SHP77 (cell line): ENCODE measurements around the gene TMEM229A.
"Not testable (repeated sequence)": the region's sequence is repeated elsewhere in the genome, so short reads cannot be mapped to it uniquely, and the experiment has no call there.

Experiments
- DNase-seq, 2 experiments: peaks; one replicate each; lab custom pipeline; 2025; lab: John Stamatoyannopoulos, UW

Gene TMEM229A

DNA sequence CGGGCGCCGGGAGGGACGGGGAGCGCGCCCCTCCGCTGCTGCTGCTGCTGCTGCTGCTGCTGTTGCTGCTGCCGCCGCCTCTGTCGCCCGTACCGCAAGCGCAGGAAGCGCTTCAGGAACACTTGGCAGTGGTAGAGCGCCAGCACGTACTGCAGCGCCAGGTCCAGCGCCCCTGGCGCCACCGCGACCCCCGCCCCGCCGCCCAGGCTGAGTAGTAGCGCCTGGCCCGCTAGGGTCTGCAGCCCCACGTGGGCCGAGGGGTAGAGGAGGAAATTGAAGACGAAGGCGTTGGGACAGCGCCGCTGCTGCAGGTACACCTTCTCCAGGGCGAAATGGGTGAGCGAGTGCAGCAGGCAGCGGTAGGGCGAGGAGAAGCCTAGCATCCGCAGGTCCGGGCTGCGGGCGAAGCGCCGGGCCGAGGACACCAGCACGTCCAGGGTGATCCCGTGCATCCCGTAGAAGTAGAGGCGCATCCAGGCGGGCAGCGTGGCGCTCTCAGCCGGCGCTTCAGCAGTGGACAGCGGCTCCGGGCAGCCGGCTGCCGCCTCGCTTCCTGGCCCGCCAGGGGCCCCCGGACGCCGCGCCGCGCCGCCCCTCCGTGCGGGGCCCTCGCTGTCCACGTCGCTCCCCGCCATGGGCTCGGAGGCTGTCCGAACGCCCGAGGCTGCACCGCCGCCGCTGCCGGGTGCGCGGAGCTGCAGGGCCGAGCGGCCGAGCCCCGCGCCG, at the start of gene TMEM229A:
Gene TMEM229A (minus strand): TSS at position 699 of the 726 bp plus-strand sequence. CDS start 64 bp downstream, at position 635.
- peak; percentile 24 to 43 for DNase-seq

DNA sequence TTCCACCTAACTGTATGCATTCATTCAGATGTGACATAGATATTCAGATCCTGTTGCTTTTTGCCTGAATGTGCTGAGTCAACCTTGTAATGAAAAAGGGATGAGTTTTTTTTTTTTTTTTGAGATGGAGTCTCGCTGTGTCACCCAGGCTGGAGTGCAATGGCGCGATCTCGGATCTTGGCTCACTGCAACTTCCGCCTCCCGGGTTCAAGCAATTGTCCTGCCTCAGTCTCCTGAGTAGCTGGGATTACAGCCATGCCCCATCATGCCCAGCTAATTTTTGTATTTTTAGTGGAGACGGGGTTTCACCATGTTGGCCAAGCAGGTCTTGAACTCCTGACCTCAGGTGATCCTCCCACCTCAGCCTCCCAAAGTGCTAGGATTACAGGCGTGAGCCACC, 49.4 kb upstream of the TMEM229A start:
- not testable (repeated sequence) for DNase-seq

DNA sequence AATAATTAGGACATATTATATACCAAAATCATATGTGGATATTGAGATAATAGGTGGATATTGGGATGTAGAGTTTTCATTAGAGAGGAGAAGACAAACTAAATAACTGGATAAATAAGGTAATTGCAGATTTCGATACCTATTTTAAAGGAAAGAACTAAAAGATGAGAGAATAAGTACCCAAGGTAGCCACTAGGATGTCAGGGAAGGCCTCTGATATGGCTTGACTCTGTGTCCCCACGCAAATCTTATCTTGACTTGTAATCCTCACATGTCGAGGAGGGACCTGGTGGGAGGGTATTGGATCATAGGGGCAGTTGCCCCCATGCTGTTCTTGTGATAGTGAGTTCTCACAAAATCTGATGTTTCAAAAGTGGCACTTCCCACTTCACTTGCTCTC, 44.7 kb upstream of the TMEM229A start:
- no peak for DNase-seq

DNA sequence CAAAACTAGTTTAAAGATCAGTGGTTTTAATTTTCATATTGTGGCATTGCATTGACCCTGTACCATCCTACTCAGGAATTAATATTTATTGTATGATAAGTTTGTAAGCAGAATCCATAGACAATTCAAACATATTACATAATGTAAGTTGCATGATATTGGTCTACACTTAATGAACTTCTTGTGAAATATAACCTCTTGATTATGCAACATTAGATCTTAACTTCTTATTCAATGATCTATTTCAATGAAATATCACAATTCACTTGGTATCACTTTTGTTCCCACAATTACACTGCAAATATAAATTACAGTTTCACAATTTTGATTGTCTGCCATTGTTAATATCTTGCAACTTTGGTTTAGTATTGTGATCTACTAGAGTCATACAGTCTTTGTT, 44.0 kb upstream of the TMEM229A start:
- DNase-seq, result no peak

DNA sequence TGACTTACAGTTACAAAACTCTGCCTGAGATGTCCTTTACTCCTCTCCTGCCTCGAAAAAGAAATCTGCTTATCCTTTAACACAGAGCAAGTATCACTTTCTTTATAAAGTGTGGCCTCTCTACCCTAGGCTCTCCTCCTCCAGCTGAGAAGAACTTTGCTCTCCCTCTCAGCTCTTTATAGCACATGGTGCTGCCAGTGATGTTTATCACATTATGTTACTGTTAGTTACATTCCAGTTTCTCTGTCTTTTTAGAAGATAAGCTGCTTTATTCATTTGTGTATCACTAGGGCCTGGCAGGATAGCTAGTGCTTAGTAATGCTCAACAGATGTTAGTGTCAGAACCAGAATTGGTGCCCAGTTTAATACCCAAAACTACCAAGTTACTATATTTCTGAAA, 41.1 kb upstream of the TMEM229A start:
- no peak for DNase-seq

DNA sequence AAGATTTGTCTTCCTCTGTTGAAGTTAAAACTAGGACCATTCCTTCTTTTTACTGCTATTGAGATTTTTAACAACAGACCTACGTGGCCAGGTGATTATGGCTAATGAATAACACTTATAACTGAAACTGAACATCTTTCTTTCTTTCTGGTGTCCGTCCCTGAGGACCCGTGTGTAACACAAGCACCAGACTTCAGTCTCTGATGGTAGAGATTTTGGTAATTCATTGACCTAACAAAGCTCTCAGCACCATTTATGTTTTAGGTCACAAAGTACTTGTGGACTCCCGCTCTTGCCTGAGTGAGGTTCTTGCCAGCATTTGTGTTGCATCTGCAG, 40.4 kb upstream of the TMEM229A start:
- no peak for DNase-seq

DNA sequence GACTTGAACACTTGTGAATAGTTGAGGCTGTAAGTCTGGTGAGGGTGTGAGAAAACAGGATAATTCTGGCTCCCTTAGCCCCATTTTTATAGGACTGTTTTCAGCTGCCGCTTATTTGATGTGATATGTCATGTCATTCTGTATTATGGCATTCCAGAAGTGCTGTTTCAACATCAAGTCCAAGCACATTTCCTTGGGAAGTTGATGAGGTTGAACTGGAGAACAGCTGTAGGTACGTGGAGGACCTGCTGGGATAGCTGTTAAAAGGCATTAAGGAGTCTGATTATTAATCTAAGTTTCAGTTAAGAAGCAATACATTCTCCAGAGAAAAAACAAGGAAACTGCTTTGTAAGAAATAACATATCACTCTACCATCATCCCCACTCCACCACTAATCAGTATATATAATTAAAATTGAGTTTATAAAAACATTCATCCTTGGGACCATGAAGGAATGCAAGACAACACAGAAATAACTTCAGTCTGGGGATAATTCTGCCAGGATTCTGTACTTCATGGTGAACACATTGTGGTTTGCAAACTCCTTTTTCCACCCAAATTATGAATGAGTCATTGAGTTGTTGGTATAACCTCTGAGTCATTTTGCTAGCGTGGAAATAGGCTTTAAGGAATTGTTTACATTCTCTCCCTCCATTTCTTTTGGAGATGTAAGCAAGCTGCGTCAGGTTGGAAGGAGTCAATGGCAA, 39.9 kb upstream of the TMEM229A start:
- no peak for DNase-seq

DNA sequence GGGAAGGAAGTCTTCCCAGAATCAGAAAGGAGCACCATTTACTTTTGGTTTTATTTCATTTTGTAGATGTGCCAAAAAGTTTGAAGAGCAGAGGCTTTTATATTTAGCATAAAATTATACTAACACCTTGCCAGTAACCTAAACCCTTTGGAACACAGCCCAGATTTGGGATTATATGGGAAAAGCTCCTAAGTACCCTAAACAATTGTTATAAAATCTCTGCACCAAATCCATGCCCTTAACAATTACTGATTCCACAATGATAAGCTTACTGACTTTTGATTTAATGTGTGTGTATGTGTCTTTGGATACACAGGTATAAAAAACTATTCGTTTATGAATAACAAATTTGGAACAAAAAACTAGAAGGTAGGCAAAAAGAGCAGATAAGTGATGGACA, 39.0 kb upstream of the TMEM229A start:
- no peak for DNase-seq

DNA sequence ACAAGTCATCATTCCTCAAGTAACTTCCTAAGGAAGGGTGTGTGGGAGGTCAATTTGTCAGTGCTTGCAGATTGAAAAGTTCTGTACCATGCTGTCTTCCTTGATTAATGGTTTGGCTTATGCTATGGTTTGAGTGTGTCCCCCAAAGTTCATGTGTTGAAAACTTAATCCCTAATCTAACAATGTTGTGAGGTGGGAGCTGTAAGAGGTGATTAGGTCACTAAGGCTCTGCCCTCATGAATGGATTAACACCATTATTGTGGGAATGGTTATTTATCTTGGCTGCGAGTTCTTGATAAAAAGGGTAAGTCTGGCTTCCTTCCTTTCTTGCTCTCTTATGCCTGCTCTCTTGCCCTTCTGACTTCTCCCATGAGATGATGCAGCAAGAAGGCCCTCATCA, 29.3 kb upstream of the TMEM229A start:
- no peak for DNase-seq

DNA sequence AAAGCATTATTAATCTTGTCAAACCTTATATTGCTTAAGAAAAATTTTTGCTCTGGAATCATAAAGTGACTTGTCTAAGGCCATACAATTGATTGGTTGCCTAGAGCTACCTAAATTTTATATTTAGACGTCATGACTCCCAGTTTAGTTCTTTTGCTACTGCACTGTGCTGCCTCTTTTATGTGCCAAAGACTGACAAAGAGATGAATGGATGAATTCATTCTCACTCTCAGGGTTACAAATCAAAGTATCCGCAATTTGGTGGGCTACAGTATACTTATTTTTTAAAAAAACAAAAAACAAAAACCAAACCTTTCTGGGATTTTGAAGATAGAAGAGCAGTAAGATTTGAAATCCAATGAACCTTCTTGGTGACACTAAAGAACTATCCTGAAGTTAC, 27.7 kb upstream of the TMEM229A start:
- no peak for DNase-seq

DNA sequence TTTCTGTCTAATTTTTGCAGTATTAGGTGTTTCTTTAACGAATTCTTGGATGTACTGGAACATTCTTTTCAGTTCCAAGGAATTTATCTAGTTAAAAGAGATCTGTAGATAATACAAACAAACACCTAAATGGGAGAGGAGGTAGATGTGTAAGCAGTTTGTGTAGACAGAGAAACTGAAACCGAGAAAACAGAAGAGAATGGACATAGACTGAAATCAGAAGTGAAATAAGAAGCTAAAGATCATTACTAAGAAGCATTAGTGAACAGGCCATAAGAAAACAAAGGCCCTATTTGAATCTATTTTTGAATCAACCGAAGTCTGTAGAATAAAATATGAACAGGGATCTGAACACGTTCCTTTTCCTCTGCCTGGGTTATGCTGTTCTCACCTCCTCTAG, 26.5 kb upstream of the TMEM229A start:
- no peak for DNase-seq

DNA sequence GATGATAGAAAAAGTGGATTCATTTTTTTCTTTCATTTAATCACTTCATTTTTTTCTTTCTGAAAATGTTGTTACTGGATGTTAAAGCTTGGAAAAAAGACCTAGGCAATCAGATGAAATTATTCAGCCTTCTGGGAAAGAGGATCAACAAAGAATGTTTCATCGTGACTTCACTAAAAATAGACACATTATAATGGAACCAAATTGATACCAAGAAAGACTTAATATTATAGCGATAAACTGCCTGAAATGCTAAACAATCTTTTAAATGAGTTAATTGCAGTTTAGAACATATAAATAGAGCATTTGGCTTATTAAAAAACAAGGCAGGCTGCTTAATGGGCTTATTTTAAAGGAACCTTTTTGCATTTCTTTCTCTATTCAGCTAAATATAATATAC, 25.6 kb upstream of the TMEM229A start:
- no peak for DNase-seq

DNA sequence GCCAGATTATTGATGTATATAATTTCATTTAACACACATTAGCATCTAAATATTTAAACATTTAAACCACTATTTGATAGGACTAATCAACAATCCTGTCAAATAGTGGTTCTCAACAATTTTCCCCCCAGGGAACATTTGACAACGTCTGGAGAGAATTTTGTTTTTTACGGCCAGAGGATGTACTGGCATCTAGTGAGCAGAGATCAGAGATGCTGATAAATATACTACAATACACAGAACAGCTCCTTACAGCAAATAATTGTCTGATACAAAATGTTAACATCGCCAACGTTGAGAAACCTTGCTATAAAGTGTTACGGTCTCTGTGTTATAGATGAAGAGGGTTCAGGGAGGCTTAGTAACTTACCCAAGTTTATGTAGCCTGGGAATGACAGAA, 25.0 kb upstream of the TMEM229A start:
- no peak for DNase-seq

DNA sequence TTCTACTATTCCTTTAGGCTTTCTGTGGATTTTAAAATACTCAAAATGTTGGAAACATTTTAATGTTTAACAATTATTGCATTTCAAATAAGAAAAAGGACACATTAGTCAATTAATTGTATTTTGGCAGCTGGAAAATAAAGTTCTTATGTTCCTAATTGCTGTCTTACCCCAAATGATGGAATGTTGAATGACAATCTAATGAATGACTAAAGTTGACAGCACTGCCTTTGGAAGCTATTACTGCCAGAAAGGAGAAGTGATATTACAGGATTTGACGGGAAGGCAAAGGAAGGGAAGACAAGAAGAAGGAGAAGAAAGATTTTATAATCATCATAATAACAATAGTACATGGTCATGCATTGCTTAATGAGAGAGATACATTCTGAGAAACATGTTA, 23.4 kb upstream of the TMEM229A start:
- DNase-seq, result no peak

DNA sequence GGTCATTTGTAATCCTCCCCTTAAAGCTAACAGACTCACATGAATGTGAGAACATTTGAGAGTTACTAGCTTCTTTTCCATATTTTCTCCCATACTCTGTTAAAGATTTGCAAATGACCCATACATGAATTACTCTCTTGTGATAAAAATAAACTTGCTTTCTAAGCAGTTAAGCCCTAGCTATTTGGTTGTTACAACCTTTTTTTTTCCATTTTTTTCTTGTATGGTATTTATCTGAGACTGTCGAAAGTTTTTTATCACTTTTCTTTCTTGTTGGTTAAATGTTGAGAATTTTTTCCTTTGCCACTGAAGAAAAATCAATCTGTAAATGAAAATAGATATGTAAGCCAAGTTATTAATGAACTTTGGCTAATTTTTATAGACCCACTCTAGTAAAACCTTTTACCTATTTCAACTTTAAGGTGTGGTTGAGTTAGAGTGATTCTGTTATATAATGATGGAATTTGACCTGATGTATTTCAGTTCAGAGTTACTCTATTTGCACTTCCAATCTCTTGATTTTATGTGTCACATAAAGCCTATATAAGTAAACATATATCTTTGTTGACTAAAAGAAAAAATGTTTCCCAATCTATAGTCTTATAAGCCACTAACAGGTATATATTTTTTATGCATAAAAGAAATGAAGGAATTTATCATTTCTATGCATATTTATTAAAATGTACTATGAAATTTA, 19.0 kb upstream of the TMEM229A start:
- DNase-seq, result no peak

DNA sequence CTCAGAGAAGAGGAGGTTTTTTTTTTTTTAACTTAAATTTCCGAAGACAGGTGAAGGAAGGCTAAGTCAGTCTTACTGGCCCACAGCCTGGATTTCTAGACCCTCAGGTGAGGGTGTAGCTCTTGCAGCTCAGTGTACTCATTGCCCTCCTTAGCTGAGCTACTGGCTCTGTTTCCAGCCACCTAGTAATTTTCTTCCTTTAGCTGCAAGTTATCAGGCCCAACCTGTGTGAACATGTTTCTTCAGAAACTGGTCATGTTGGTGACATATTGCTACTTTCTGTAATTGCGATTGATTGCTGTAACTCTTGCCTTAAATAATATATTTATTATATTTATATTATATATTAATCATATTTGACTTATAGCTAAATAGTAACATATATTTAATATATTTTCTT, 10.0 kb upstream of the TMEM229A start:
- no peak for DNase-seq

DNA sequence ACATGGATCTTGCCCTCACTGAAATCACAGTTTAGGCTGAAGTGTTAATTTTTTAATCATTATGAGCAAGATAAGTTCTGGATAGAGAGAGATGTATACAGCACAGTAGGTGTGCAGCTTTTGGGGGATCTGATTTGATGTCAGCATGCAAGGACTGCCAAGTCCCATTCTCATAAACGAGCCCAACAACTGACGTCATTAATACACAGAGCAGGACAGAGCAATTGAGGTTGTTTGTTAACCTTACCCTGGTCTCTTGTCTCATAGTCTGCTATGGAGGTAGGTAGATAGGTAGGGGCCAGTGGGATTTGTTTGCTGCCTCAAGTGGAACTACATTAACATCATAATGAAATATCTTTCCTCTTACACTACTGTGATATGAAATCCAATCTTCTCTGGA, 8.6 kb upstream of the TMEM229A start:
- no peak for DNase-seq

DNA sequence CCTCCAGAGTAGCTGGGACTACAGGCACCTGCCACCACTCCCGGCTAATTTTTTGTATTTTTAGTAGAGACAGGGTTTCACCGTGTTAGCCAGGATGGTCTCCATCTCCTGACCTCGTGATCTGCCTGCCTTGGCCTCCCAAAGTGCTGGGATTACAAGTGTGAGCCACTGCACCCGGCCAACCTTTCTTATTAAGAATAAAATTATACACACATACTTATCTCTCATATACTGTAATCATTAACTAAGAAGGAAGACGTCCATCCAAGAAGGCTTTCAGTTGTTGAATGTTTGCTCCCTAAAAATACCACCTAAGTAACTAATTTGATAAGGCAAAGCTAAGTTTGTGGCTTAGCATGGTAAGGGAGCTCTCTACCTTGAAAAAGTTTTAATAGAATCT, 5.0 kb upstream of the TMEM229A start:
- DNase-seq, result not testable (repeated sequence)

DNA sequence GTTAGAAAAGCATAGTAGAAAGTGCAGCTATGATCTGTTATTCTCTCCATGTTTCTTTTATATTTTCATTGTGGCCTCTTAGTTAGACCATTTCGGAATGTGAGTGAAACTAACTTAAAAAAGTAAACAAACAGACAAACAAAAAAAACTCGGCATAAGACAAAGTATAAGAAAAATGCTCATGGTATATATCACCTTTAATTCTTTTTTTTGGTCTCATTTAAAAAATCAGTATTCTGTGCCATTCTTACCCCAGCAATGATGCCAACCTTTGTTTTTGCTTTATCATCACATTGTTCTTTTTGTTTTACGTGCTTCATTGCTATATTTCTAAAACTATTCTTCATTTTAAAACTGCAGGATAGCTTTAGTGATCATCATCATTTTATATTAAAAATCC, 2.8 kb upstream of the TMEM229A start:
- no peak for DNase-seq

DNA sequence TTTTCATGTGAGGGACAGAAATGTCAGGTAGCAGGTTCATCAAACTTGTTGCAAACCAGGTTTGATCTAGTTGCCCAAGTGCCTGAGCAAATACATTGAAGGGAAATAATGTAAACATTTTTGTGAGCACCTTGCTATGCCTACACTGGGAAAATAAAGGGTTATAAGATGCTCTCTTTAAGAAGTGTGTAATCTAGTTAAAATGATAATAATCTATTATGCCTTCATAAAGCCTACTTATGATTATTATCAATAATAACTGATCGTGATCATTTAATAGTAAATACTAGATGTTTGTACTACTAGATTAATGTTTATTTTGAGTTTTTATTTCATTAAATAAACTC, 1.9 kb upstream of the TMEM229A start:
- DNase-seq, result no peak

DNA sequence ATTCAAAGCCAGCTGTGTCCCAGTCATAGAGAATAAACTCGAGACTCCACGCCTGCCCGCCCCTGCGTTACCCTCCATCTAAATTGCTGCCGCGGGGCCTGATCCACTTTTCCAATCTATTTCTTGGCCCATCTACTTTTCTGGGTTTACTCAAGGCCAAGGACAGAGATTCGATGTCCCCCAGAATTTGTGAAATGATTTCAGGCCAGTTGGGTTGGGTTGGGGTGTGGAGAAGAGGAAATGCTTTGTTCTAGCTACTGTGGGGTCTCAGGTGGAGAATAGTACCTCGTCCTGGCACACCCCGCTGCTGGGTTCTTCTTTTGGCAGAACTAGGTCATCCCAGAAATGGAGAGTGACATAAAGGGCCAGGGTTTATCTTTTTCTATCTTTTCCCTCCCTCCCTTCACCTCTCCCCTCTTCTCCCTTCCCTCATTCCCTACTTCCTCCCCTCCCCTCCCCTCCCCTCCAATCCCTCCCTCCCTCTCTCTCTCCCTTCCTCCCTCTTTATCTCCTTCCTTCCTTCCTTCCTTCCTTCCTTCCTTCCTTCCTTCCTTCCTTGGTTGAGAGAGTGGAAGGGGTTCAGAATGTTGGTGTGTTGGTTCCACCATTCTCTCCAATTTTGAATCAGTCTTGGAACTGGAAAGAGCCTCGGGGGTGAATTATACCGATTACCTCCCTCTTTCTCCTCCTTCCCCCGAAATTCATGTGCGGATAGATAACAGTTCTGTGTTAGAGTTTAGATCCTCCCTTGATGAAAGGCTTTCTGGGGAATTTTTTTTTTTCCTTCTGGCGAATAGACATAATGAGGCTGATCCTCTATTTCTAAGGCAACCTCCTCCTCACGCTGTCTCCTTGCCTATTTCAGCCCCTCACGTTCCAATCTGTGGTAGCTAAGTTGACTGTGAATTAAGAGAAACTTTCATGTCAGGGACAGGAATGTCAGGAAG, 1.2 kb upstream of the TMEM229A start:
- no peak for DNase-seq

DNA sequence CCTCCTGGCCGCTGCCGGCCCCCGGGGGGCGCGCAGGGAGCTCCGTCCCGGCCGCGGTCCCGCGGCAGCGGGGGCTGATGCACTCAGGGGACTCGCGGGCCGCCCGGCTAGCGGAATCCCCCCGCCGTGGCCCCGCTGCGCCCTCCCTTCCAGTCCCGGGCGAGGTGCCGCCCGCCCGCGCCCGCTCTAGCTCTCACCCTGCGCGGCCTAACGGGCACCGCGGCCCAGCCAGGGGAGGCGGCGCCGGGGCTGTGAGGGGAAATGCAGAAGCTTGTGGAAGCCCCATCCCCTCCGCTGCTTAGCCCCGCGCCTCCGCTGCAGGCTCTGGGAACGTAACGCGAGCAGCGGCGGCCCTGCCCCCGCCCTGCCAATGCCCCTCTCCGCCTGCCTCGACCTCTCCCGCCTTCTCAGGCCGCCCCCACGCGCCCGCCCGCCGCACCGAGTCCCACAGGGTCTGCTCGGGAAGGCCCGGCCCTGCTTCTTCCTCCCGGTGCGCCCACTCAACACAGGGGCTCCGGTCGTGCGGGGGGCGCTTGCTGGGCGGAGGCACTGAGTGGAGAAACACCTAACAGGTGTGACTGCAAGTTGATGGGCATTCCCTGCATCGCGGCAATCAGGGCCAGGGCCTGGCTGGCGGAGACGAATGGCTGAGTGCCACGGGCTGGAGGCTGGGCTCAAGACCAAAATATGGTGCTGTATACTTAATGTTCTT, 384 bp upstream of the TMEM229A start:
- DNase-seq, result no peak
